ENCODE results near the gene UGT1A1. TPM values are rescaled to one million over a fixed set of nuclear protein-coding genes. Genes with fewer than 3 reads are reported as not detected.

The UGT1A1 gene
- total RNA-seq, 1 donor from 2014 or later: 0.77 TPM

DNA sequence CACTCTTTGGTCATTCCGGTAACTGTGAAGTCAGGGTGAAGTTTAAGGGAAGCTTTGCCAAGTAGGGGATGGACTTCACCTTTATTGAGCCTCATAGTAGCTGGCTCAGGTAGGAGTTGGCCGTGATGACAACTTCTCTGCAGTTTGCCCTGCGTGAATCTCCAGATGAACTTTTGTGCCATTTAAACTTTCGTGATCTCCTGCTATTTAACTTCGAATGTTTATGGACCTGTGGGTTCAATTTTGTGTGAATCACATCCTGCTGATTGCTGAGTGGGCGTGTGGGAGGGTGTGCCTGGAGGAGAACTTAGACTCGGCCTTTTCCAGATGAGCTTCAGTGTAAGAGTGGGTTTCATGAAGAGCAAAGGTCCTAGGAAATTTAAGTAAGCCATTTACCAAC is 4.2 kb downstream of the UGT1A1 start:
- TF ChIP-seq CTCF (conservative IDR thresholded peaks at IDR 0.05): no peak
- H3K4me3 Mint-ChIP-seq: no peak overlapping the region
- H3K27ac Mint-ChIP-seq: no peak overlapping the region
- no peaks in the 10 kb centered on the region for H3K36me3 Mint-ChIP-seq
- no peaks in the 10 kb centered on the region for H3K9me3 Mint-ChIP-seq
- peaks cover 25% of the 10 kb centered on the region for H3K27me3 Mint-ChIP-seq
- DNase-seq (ENCODE audit: extremely low spot score, unreplicated experiment): no peak
- no peaks in the 10 kb centered on the region for H3K4me1 Mint-ChIP-seq (ENCODE audit: unreplicated experiment)

DNA sequence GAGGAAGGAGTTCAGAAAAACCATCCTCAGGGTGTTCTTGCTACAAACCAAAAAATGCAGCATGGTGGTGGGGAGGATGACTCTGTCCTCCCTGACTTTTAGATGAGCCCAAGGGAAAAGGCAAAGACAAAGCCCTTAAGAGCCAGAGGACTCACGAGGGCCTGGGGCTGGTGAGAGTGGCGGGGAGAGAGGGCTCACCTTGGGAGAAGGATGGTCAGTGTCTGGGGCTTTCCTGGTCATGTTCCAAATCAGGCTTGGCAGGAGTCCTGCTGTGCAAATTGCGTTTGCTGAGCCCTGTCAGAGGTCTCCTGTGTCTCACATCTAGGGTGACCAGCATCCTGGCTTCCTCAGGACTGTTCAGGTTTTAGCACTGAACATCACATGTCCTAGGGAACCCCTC is 4.7 kb downstream of the UGT1A1 start:
- TF ChIP-seq CTCF (conservative IDR thresholded peaks at IDR 0.05): no peak
- H3K27me3 Mint-ChIP-seq: peaks cover 27% of the 10 kb centered on the region

GRCh38 chr2:233766416-233766815 is 6.3 kb downstream of the UGT1A1 start:
- H3K4me1 Mint-ChIP-seq (ENCODE audit: unreplicated experiment): no peaks in the 10 kb centered on the region

More for the DNA sequence above, 4.7 kb downstream of the UGT1A1 start:
- Mint-ChIP-seq H3K27ac (no peak overlapping the region), H3K9me3 (no peaks in the 10 kb centered on the region), H3K36me3 (no peaks in the 10 kb centered on the region), H3K4me1 (ENCODE audit: unreplicated experiment) (no peaks in the 10 kb centered on the region), H3K4me3 (no peak overlapping the region)
- no peak for DNase-seq (ENCODE audit: extremely low spot score, unreplicated experiment)

GRCh38 chr2:233768076-233768475 is 8.0 kb downstream of the UGT1A1 start:
- H3K4me1 Mint-ChIP-seq (ENCODE audit: unreplicated experiment): no peaks in the 10 kb centered on the region
- no peak for DNase-seq (ENCODE audit: extremely low spot score, unreplicated experiment)

More at GRCh38 chr2:233766416-233766815, 6.3 kb downstream of the UGT1A1 start:
- no peak for TF ChIP-seq CTCF (conservative IDR thresholded peaks at IDR 0.05)
- Mint-ChIP-seq H3K27ac (no peak overlapping the region), H3K27me3 (peaks cover 33% of the 10 kb centered on the region), H3K36me3 (no peaks in the 10 kb centered on the region), H3K4me3 (no peak overlapping the region), H3K9me3 (no peaks in the 10 kb centered on the region)
- no peak for DNase-seq (ENCODE audit: extremely low spot score, unreplicated experiment)

GRCh38 chr2:233769260-233769659 is 9.2 kb downstream of the UGT1A1 start:
- Mint-ChIP-seq H3K4me3 (no peak overlapping the region), H3K27ac (no peak overlapping the region), H3K9me3 (no peaks in the 10 kb centered on the region), H3K27me3 (peaks cover 23% of the 10 kb centered on the region), H3K36me3 (no peaks in the 10 kb centered on the region), H3K4me1 (ENCODE audit: unreplicated experiment) (no peaks in the 10 kb centered on the region)
- DNase-seq (ENCODE audit: extremely low spot score, unreplicated experiment): no peak
- no peak for TF ChIP-seq CTCF (conservative IDR thresholded peaks at IDR 0.05)

More at GRCh38 chr2:233768076-233768475, 8.0 kb downstream of the UGT1A1 start:
- H3K27me3 Mint-ChIP-seq: peaks cover 33% of the 10 kb centered on the region
- H3K9me3 Mint-ChIP-seq: no peaks in the 10 kb centered on the region
- no peak overlapping the region for H3K4me3 Mint-ChIP-seq
- no peaks in the 10 kb centered on the region for H3K36me3 Mint-ChIP-seq
- H3K27ac Mint-ChIP-seq: no peak overlapping the region
- no peak for TF ChIP-seq CTCF (conservative IDR thresholded peaks at IDR 0.05)

- Mint-ChIP-seq H3K27ac (no peak overlapping the region), H3K9me3 (peaks cover 3% of the 10 kb centered on the region), H3K4me3 (no peak overlapping the region), H3K27me3 (peaks cover 14% of the 10 kb centered on the region), H3K4me1 (ENCODE audit: unreplicated experiment) (no peaks in the 10 kb centered on the region), H3K36me3 (no peaks in the 10 kb centered on the region)
- DNase-seq (ENCODE audit: extremely low spot score, unreplicated experiment): no peak
- no peak for TF ChIP-seq CTCF (conservative IDR thresholded peaks at IDR 0.05)
These were observed 12.1 kb downstream of the UGT1A1 start for GRCh38 chr2:233772153-233772552.
